K562 (cell line): Measurements from ENCODE around the gene OR2V2. TPM values are rescaled to one million over a fixed set of nuclear protein-coding genes. Genes with fewer than 3 reads are reported as not detected.

Experiments
- ELF2 ChIP-seq: fragments of 250-450 bp; sonication (Bioruptor Pico); IDR thresholded peaks from 2 replicates; pipeline ENCODE4 v1.5.0; 2021; ENCODE audit warnings: mild to moderate bottlenecking
- FOXA3 ChIP-seq, 2 experiments: fragments of 450-650 bp in 1 of 2; sonication (generic) in 1 of 2; formaldehyde crosslinking; IDR thresholded peaks in 1 of 2; conservative IDR thresholded peaks in 1 of 2; 2 replicates each; pipeline versions ENCODE4 v1.4.0 to v1.8.0; 2020 to 2022; ENCODE audit warnings: mild to moderate bottlenecking in 2 of 2, missing genetic modification reagents in 1 of 2
- HDAC3 ChIP-seq: fragments of 450-650 bp; IDR thresholded peaks from 2 replicates; pipeline ENCODE4 v1.6.1; 2018; ENCODE audit warnings: borderline replicate concordance, mild to moderate bottlenecking, moderate library complexity; ENCODE audit not compliant: partially characterized antibody
- IFI16 ChIP-seq: fragments of 250-450 bp; sonication (Bioruptor Pico); IDR thresholded peaks from 2 replicates; pipeline ENCODE4 v2.1.2; 2022; ENCODE audit warnings: mild to moderate bottlenecking, inconsistent platforms
- KAT2B ChIP-seq: IDR thresholded peaks from one replicate; pipeline ENCODE4 v1.6.1; 2012; ENCODE audit warnings: low read depth, mild to moderate bottlenecking, control low read depth, inconsistent platforms, low read length, moderate library complexity
- KLF16 ChIP-seq: IDR thresholded peaks from 2 replicates; pipeline ENCODE4 v1.6.1; 2016; ENCODE audit warnings: antibody characterized with exemption
- MCM3 ChIP-seq: fragments of 450-650 bp; IDR thresholded peaks from 2 replicates; pipeline ENCODE4 v1.6.1; 2016
- NFRKB ChIP-seq: fragments of 450-650 bp; IDR thresholded peaks from 2 replicates; pipeline ENCODE4 v1.6.1; 2016; ENCODE audit warnings: low read depth
- PHB2 ChIP-seq: fragments of 450-650 bp; IDR thresholded peaks from 2 replicates; pipeline ENCODE4 v1.6.1; 2017; ENCODE audit warnings: low read depth
- PML ChIP-seq: IDR thresholded peaks from 2 replicates; pipeline ENCODE4 v1.6.1; 2012; ENCODE audit warnings: low read length, inconsistent platforms
- PURB ChIP-seq: sonication (generic); formaldehyde crosslinking; IDR thresholded peaks from 2 replicates; pipeline ENCODE4 v1.9.0; 2021; ENCODE audit warnings: low read depth, mild to moderate bottlenecking, missing genetic modification reagents
- RBM22 ChIP-seq: fragments of 200-400 bp; formaldehyde crosslinking; IDR thresholded peaks from 2 replicates; pipeline ENCODE4 v1.6.1; 2018; ENCODE audit warnings: low read length, low read depth; ENCODE audit not compliant: poor library complexity, severe bottlenecking
- SETDB1 ChIP-seq: IDR thresholded peaks from one replicate; pipeline ENCODE4 v1.6.1; 2012; ENCODE audit warnings: low read length, control low read depth, inconsistent platforms
- SNIP1 ChIP-seq: fragments of 450-650 bp; IDR thresholded peaks from 2 replicates; pipeline ENCODE4 v1.7.1; 2017; ENCODE audit warnings: low read depth, mild to moderate bottlenecking
- STAT5A ChIP-seq: IDR thresholded peaks from 2 replicates; pipeline ENCODE4 v1.6.1; 2012; ENCODE audit warnings: low read length, inconsistent platforms, borderline replicate concordance
- TARDBP ChIP-seq: fragments of 450-650 bp; IDR thresholded peaks from 2 replicates; pipeline ENCODE4 v1.6.1; 2016
- TCF3 ChIP-seq: sonication (generic); formaldehyde crosslinking; IDR thresholded peaks from 2 replicates; pipeline ENCODE4 v1.4.0; 2020; ENCODE audit warnings: mild to moderate bottlenecking, missing genetic modification reagents
- TCF7 ChIP-seq: sonication (generic); IDR thresholded peaks from 2 replicates; pipeline ENCODE4 v1.6.1; 2016; ENCODE audit warnings: antibody characterized with exemption, borderline replicate concordance
- U2AF2 ChIP-seq: fragments of 200-400 bp; formaldehyde crosslinking; optimal IDR thresholded peaks from 2 replicates; pipeline ENCODE3; 2017; ENCODE audit warnings: low read depth, mild to moderate bottlenecking, low read length
- ZKSCAN1 ChIP-seq: fragments of 150-350 bp; IDR thresholded peaks from 2 replicates; pipeline ENCODE4 v1.6.1; 2016; ENCODE audit warnings: low read depth, low read length
- ZNF592 ChIP-seq: fragments of 450-650 bp; IDR thresholded peaks from 2 replicates; pipeline ENCODE4 v1.6.1; 2017; ENCODE audit warnings: antibody characterized with exemption, mild to moderate bottlenecking
- ZNF696 ChIP-seq: fragments of 250-450 bp; sonication (Bioruptor Pico); conservative IDR thresholded peaks from 2 replicates; pipeline ENCODE4 v1.4.0; 2020; ENCODE audit warnings: mild to moderate bottlenecking, moderate library complexity
- ZNF766 ChIP-seq: fragments of 200-800 bp; sonication (Bioruptor generic); conservative IDR thresholded peaks from 2 replicates; pipeline ENCODE4 v1.6.1; 2016; ENCODE audit warnings: missing genetic modification characterization, missing compliant biosample characterization
- ZNF77 ChIP-seq: fragments of 250-450 bp; sonication (Bioruptor Pico); IDR thresholded peaks from 2 replicates; pipeline ENCODE4 v1.5.0; 2020
- polyA plus RNA-seq, 8 experiments: library from polyadenylated mRNA; depleted of rRNA in 4 of 8; stranded (reverse) in 5 of 8; unstranded in 3 of 8; fragments of >200 nt; fragmentation: Nextera tagmentation in 2 of 8; fragmentation: Illumina TruSeq in 1 of 8; extraction: Ambion mirVana in 2 of 8; extraction: Trizol in 1 of 8; gene quantifications; 2 replicates each; pipeline versions ENCODE4 v1.2.1 to v1.2.3, GENCODE V29; 2011 to 2014; ENCODE audit warnings: inconsistent platforms in 1 of 8, missing spikeins in 1 of 8
- total RNA-seq, 7 experiments: library from RNA; depleted of rRNA in 6 of 7; stranded (reverse); fragments of >200 nt in 6 of 7; fragmentation: Illumina TruSeq in 2 of 7; extraction: Trizol in 2 of 7; gene quantifications; 2 replicates each; pipeline versions ENCODE4 v1.2.1 to v1.2.3, GENCODE V29; 2011 to 2021; ENCODE audit warnings: low replicate concordance in 1 of 7
- TF ChIP-seq, protein P1 (sequence below): fragments of 250-450 bp; sonication (Bioruptor Pico); IDR thresholded peaks from 2 replicates; pipeline ENCODE4 v1.5.0; 2021
- TF ChIP-seq, protein P2 (sequence below): sonication (generic); formaldehyde crosslinking; IDR thresholded peaks from 2 replicates; pipeline ENCODE4 v1.8.0; 2022; ENCODE audit warnings: mild to moderate bottlenecking, missing genetic modification reagents

OR2V2 gene
- total and polyA plus RNA-seq, 9 of the 15 experiments (the other 6 are each of a cell fraction or from before 2014, with no cell fraction given), result 0.01 TPM; not detected in 8

DNA sequence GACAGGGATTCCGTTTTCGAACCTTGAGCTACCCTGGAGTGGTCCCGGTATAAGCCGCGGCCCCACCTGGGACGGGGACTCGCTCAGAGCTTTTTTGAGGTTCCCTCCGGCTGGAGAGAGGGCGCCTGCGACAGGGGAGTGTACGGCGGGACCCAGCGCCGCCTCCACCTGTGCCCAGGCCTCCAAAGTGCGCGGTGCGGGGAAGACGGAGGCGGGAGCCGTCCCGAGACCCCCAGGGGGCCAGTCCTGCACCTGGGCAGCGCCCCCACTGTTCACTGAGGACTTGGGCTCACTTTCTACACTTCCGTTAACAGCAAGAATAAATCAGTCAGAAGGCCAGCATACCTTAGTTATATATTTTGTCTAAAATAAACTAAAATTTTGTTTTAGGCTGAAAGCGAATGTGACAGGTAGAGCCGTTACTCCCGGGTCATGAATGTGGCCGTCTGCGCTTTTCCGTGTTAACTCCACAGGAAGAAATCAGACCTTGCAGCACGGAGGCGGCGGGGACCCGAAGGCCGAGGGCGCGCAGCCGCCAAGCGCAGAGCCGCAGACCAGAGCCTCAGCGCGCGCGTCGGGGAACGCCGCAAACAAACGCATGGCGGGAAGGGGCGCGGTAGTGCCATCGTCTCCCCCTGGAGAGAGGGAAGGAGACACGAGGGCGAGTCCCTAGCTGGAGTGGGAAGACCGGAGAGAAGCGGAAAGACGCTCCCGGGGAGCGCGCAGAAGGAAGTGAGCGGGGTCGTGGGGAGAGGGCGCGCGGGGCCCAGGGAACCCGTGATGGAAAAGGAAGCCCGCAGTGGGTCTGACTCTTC is 43.5 kb downstream of the OR2V2 start (continued):
- TF ChIP-seq, protein P1, sequence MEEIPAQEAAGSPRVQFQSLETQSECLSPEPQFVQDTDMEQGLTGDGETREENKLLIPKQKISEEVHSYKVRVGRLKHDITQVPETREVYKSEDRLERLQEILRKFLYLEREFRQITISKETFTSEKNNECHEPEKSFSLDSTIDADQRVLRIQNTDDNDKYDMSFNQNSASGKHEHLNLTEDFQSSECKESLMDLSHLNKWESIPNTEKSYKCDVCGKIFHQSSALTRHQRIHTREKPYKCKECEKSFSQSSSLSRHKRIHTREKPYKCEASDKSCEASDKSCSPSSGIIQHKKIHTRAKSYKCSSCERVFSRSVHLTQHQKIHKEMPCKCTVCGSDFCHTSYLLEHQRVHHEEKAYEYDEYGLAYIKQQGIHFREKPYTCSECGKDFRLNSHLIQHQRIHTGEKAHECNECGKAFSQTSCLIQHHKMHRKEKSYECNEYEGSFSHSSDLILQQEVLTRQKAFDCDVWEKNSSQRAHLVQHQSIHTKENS, result no peak
- TF ChIP-seq KLF16 (no peak), ZKSCAN1 (no peak), TCF3 (no peak), NFRKB (no peak; the same call in 1 of the 2 replicates), ELF2 (CRISPR knock-in tag) (no peak), MCM3 (no peak), RBM22 (no peak), PHB2 (no peak), SETDB1 (no peak), IFI16 (CRISPR knock-in tag) (no peak), ZNF592 (no peak), PURB (CRISPR knock-in tag) (no peak), TARDBP (no peak), ZNF77 (CRISPR knock-in tag) (no peak), TCF7 (0 out of 2 replicates have a peak, but pooled peaks have one; percentile 8), FOXA3 (CRISPR knock-in tag; conservative IDR thresholded peaks at IDR 0.05 in 1 of 2, IDR thresholded peaks at IDR 0.05 in 1 of 2) (0 out of 4 replicates have a peak, but pooled peaks of 1 of the 2 experiments have one; percentile 7), PML (no peak), U2AF2 (no peak), KAT2B (no peak), ZNF696 (no peak), STAT5A (no peak), SNIP1 (no peak), ZNF766 (no peak), HDAC3 (no peak)
- TF ChIP-seq, protein P2, sequence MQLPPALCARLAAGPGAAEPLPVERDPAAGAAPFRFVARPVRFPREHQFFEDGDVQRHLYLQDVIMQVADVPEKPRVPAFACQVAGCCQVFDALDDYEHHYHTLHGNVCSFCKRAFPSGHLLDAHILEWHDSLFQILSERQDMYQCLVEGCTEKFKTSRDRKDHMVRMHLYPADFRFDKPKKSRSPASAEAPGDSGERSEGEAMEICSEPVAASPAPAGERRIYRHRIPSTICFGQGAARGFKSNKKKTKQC (CRISPR knock-in tag), result 0 out of 2 replicates have a peak, but pooled peaks have one; percentile 19
